Measurements from ENCODE around the gene SOCS3.

The SOCS3 gene

GRCh38 chr17:78397681-78398101 is 37.8 kb upstream of the SOCS3 start:
- no peak for TF ChIP-seq CTCF (IDR thresholded peaks at IDR 0.05)
- no peak for TF ChIP-seq ZFX (IDR thresholded peaks at IDR 0.05; ENCODE audit: borderline replicate concordance)
- no peak overlapping the region for H3K27ac ChIP-seq

GRCh38 chr17:78396441-78397337 is 36.8 kb upstream of the SOCS3 start:
- H3K27ac ChIP-seq = no peak overlapping the region

GRCh38 chr17:78395155-78395554 is 35.3 kb upstream of the SOCS3 start:
- H3K27ac ChIP-seq = no peak overlapping the region
- TF ChIP-seq CTCF (IDR thresholded peaks at IDR 0.05) (no peak), ZFX (IDR thresholded peaks at IDR 0.05; ENCODE audit: borderline replicate concordance) (no peak)

More at GRCh38 chr17:78396441-78397337, 36.8 kb upstream of the SOCS3 start:
- TF ChIP-seq CTCF (IDR thresholded peaks at IDR 0.05) (no peak), ZFX (IDR thresholded peaks at IDR 0.05; ENCODE audit: borderline replicate concordance) (no peak)

GRCh38 chr17:78394209-78394608 is 34.3 kb upstream of the SOCS3 start:
- TF ChIP-seq ZFX (IDR thresholded peaks at IDR 0.05; ENCODE audit: borderline replicate concordance) (no peak), CTCF (IDR thresholded peaks at IDR 0.05) (no peak)
- no peak overlapping the region for H3K27ac ChIP-seq

- TF ChIP-seq CTCF (IDR thresholded peaks at IDR 0.05) = no peak
- TF ChIP-seq ZFX (IDR thresholded peaks at IDR 0.05; ENCODE audit: borderline replicate concordance) = no peak
- no peak overlapping the region for H3K27ac ChIP-seq
These were observed 33.7 kb upstream of the SOCS3 start for GRCh38 chr17:78393575-78393974.

GRCh38 chr17:78392295-78392694 is 32.4 kb upstream of the SOCS3 start:
- no peak overlapping the region for H3K27ac ChIP-seq
- TF ChIP-seq ZFX (IDR thresholded peaks at IDR 0.05; ENCODE audit: borderline replicate concordance) (no peak), CTCF (IDR thresholded peaks at IDR 0.05) (no peak)

GRCh38 chr17:78391843-78392242 is 32.0 kb upstream of the SOCS3 start:
- TF ChIP-seq CTCF (IDR thresholded peaks at IDR 0.05) = no peak
- no peak for TF ChIP-seq ZFX (IDR thresholded peaks at IDR 0.05; ENCODE audit: borderline replicate concordance)
- no peak overlapping the region for H3K27ac ChIP-seq
